SK-N-SH treated with all-trans-retinoic acid at 6 μM for 48 hours (cell line): ENCODE measurements around the gene OR2J2.

Experiments
- GLIS3 ChIP-seq: fragments of 250-450 bp; sonication (Bioruptor Pico); IDR thresholded peaks from 2 replicates; pipeline ENCODE4 v1.5.0; 2020; ENCODE audit warnings: mild to moderate bottlenecking, moderate library complexity
- PPARA ChIP-seq: fragments of 250-450 bp; sonication (Bioruptor Pico); IDR thresholded peaks from 2 replicates; pipeline ENCODE4 v1.5.0; 2020; ENCODE audit warnings: mild to moderate bottlenecking, borderline replicate concordance
- RARB ChIP-seq: fragments of 250-450 bp; sonication (Bioruptor Pico); IDR thresholded peaks from 2 replicates; pipeline ENCODE4 v1.8.0; 2021; ENCODE audit warnings: mild to moderate bottlenecking, moderate library complexity
- SNAI2 ChIP-seq: fragments of 250-450 bp; sonication (Bioruptor Pico); IDR thresholded peaks from 2 replicates; pipeline ENCODE4 v1.5.0; 2020; ENCODE audit warnings: mild to moderate bottlenecking, moderate library complexity
- ZFP30 ChIP-seq: fragments of 450-650 bp; formaldehyde crosslinking; IDR thresholded peaks from 2 replicates; pipeline ENCODE4 v1.5.0; 2022; ENCODE audit warnings: mild to moderate bottlenecking, moderate library complexity
- ZNF565 ChIP-seq: fragments of 450-650 bp; formaldehyde crosslinking; conservative IDR thresholded peaks from 2 replicates; pipeline ENCODE4 v1.5.0; 2020; ENCODE audit warnings: low read depth, mild to moderate bottlenecking, moderate library complexity
- ZNF8 ChIP-seq: fragments of 450-650 bp; formaldehyde crosslinking; IDR thresholded peaks from 2 replicates; pipeline ENCODE4 v1.5.0; 2020; ENCODE audit warnings: mild to moderate bottlenecking, moderate library complexity
- TF ChIP-seq, protein P1 (sequence below): fragments of 250-450 bp; sonication (Bioruptor Pico); IDR thresholded peaks from 2 replicates; pipeline ENCODE4 v1.5.0; 2020; ENCODE audit warnings: mild to moderate bottlenecking, moderate library complexity
- TF ChIP-seq, protein P2 (sequence below): fragments of 250-450 bp; sonication (Bioruptor Pico); IDR thresholded peaks from 2 replicates; pipeline ENCODE4 v1.5.1; 2020; ENCODE audit warnings: low read depth, mild to moderate bottlenecking, moderate library complexity
- TF ChIP-seq, protein P3 (sequence below): fragments of 250-450 bp; sonication (Bioruptor Pico); IDR thresholded peaks from 2 replicates; pipeline ENCODE4 v1.8.0; 2020; ENCODE audit warnings: mild to moderate bottlenecking, moderate library complexity, borderline replicate concordance
- TF ChIP-seq, protein P4 (sequence below): fragments of 250-450 bp; sonication (Bioruptor Pico); IDR thresholded peaks from 2 replicates; pipeline ENCODE4 v1.8.0; 2021; ENCODE audit warnings: low read depth, mild to moderate bottlenecking, moderate library complexity, borderline replicate concordance
- TF ChIP-seq, protein P5 (sequence below): fragments of 250-450 bp; sonication (Bioruptor Pico); IDR thresholded peaks from 2 replicates; pipeline ENCODE4 v1.5.1; 2021; ENCODE audit warnings: mild to moderate bottlenecking, moderate library complexity

DNA sequence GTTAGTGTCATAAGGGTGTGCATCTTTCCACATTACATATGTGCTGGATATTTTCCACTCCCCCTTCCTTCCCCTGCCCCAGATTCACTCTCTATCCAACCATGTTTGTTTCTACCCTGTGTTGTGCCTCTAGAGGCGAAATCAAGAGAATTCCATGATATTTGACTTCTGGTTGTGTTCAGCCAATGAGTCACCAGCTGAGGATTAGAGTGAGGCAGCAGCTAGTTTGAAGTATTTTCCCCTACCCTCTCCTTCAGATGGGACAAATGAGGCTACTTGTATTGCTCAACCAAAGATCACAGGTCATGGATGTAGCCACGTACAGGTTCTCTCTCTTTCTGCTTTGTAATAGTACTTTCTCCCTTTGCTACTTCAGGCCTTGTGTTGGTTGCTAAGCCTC lies 24.5 kb upstream of the OR2J2 start:
- TF ChIP-seq ZFP30 (CRISPR knock-in tag) (no peak), GLIS3 (no peak), RARB (no peak), ZNF8 (CRISPR knock-in tag) (no peak), SNAI2 (CRISPR knock-in tag) (no peak), ZNF565 (CRISPR knock-in tag) (no peak), PPARA (CRISPR knock-in tag) (no peak)
- TF ChIP-seq, protein P1, sequence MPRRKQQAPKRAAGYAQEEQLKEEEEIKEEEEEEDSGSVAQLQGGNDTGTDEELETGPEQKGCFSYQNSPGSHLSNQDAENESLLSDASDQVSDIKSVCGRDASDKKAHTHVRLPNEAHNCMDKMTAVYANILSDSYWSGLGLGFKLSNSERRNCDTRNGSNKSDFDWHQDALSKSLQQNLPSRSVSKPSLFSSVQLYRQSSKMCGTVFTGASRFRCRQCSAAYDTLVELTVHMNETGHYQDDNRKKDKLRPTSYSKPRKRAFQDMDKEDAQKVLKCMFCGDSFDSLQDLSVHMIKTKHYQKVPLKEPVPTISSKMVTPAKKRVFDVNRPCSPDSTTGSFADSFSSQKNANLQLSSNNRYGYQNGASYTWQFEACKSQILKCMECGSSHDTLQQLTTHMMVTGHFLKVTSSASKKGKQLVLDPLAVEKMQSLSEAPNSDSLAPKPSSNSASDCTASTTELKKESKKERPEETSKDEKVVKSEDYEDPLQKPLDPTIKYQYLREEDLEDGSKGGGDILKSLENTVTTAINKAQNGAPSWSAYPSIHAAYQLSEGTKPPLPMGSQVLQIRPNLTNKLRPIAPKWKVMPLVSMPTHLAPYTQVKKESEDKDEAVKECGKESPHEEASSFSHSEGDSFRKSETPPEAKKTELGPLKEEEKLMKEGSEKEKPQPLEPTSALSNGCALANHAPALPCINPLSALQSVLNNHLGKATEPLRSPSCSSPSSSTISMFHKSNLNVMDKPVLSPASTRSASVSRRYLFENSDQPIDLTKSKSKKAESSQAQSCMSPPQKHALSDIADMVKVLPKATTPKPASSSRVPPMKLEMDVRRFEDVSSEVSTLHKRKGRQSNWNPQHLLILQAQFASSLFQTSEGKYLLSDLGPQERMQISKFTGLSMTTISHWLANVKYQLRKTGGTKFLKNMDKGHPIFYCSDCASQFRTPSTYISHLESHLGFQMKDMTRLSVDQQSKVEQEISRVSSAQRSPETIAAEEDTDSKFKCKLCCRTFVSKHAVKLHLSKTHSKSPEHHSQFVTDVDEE, result no peak
- TF ChIP-seq, protein P2, sequence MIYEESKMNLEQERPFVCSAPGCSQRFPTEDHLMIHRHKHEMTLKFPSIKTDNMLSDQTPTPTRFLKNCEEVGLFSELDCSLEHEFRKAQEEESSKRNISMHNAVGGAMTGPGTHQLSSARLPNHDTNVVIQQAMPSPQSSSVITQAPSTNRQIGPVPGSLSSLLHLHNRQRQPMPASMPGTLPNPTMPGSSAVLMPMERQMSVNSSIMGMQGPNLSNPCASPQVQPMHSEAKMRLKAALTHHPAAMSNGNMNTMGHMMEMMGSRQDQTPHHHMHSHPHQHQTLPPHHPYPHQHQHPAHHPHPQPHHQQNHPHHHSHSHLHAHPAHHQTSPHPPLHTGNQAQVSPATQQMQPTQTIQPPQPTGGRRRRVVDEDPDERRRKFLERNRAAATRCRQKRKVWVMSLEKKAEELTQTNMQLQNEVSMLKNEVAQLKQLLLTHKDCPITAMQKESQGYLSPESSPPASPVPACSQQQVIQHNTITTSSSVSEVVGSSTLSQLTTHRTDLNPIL (CRISPR knock-in tag), result no peak
- TF ChIP-seq, protein P3, sequence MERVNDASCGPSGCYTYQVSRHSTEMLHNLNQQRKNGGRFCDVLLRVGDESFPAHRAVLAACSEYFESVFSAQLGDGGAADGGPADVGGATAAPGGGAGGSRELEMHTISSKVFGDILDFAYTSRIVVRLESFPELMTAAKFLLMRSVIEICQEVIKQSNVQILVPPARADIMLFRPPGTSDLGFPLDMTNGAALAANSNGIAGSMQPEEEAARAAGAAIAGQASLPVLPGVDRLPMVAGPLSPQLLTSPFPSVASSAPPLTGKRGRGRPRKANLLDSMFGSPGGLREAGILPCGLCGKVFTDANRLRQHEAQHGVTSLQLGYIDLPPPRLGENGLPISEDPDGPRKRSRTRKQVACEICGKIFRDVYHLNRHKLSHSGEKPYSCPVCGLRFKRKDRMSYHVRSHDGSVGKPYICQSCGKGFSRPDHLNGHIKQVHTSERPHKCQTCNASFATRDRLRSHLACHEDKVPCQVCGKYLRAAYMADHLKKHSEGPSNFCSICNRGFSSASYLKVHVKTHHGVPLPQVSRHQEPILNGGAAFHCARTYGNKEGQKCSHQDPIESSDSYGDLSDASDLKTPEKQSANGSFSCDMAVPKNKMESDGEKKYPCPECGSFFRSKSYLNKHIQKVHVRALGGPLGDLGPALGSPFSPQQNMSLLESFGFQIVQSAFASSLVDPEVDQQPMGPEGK, result no peak
- TF ChIP-seq, protein P4, sequence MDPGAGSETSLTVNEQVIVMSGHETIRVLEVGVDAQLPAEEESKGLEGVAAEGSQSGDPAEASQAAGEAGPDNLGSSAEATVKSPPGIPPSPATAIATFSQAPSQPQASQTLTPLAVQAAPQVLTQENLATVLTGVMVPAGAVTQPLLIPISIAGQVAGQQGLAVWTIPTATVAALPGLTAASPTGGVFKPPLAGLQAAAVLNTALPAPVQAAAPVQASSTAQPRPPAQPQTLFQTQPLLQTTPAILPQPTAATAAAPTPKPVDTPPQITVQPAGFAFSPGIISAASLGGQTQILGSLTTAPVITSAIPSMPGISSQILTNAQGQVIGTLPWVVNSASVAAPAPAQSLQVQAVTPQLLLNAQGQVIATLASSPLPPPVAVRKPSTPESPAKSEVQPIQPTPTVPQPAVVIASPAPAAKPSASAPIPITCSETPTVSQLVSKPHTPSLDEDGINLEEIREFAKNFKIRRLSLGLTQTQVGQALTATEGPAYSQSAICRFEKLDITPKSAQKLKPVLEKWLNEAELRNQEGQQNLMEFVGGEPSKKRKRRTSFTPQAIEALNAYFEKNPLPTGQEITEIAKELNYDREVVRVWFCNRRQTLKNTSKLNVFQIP (CRISPR knock-in tag), result no peak
- TF ChIP-seq, protein P5, sequence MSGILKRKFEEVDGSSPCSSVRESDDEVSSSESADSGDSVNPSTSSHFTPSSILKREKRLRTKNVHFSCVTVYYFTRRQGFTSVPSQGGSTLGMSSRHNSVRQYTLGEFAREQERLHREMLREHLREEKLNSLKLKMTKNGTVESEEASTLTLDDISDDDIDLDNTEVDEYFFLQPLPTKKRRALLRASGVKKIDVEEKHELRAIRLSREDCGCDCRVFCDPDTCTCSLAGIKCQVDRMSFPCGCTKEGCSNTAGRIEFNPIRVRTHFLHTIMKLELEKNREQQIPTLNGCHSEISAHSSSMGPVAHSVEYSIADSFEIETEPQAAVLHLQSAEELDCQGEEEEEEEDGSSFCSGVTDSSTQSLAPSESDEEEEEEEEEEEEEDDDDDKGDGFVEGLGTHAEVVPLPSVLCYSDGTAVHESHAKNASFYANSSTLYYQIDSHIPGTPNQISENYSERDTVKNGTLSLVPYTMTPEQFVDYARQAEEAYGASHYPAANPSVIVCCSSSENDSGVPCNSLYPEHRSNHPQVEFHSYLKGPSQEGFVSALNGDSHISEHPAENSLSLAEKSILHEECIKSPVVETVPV (CRISPR knock-in tag), result no peak
